ENCODE data around the gene HOXA6. TPM values are rescaled to one million over a fixed set of nuclear protein-coding genes. Genes with fewer than 3 reads are reported as not detected.

HOXA6 gene
- total and polyA plus RNA-seq, 2 experiments from 2014 or later = not detected

DNA sequence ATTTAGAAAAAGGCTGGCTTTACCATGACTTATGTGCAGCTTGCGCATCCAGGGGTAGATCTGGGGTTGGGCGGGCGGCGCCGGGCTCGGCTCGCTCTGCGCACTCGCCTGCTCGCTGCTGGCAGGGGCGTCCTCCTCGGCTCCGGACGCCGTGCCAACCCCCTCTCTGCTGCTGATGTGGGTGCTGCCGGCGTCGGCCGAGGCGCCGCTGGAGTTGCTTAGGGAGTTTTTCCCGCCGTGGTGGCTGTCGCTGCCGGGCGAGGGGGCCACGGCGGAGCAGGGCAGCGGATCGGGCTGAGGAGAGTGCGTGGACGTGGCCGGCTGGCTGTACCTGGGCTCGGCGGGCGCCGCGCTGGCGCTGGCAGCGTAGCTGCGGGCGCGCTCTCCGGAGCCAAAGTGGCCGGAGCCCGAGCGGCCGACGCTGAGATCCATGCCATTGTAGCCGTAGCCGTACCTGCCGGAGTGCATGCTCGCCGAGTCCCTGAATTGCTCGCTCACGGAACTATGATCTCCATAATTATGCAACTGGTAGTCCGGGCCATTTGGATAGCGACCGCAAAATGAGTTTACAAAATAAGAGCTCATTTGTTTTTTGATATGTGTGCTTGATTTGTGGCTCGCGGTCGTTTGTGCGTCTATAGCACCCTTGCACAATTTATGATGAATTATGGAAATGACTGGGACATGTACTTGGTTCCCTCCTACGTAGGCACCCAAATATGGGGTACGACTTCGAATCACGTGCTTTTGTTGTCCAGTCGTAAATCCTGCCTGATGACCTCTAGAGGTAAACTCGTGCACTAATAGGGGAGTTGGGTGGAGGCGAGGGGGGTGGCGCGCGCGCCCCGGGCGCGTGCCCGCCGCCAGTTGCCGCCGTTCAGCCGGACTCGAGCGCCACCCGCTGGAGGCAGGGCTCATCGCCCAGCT is 4.3 kb downstream of the HOXA6 start, which contains the start of gene HOXA5 (continued):
- TF ChIP-seq, protein P1, sequence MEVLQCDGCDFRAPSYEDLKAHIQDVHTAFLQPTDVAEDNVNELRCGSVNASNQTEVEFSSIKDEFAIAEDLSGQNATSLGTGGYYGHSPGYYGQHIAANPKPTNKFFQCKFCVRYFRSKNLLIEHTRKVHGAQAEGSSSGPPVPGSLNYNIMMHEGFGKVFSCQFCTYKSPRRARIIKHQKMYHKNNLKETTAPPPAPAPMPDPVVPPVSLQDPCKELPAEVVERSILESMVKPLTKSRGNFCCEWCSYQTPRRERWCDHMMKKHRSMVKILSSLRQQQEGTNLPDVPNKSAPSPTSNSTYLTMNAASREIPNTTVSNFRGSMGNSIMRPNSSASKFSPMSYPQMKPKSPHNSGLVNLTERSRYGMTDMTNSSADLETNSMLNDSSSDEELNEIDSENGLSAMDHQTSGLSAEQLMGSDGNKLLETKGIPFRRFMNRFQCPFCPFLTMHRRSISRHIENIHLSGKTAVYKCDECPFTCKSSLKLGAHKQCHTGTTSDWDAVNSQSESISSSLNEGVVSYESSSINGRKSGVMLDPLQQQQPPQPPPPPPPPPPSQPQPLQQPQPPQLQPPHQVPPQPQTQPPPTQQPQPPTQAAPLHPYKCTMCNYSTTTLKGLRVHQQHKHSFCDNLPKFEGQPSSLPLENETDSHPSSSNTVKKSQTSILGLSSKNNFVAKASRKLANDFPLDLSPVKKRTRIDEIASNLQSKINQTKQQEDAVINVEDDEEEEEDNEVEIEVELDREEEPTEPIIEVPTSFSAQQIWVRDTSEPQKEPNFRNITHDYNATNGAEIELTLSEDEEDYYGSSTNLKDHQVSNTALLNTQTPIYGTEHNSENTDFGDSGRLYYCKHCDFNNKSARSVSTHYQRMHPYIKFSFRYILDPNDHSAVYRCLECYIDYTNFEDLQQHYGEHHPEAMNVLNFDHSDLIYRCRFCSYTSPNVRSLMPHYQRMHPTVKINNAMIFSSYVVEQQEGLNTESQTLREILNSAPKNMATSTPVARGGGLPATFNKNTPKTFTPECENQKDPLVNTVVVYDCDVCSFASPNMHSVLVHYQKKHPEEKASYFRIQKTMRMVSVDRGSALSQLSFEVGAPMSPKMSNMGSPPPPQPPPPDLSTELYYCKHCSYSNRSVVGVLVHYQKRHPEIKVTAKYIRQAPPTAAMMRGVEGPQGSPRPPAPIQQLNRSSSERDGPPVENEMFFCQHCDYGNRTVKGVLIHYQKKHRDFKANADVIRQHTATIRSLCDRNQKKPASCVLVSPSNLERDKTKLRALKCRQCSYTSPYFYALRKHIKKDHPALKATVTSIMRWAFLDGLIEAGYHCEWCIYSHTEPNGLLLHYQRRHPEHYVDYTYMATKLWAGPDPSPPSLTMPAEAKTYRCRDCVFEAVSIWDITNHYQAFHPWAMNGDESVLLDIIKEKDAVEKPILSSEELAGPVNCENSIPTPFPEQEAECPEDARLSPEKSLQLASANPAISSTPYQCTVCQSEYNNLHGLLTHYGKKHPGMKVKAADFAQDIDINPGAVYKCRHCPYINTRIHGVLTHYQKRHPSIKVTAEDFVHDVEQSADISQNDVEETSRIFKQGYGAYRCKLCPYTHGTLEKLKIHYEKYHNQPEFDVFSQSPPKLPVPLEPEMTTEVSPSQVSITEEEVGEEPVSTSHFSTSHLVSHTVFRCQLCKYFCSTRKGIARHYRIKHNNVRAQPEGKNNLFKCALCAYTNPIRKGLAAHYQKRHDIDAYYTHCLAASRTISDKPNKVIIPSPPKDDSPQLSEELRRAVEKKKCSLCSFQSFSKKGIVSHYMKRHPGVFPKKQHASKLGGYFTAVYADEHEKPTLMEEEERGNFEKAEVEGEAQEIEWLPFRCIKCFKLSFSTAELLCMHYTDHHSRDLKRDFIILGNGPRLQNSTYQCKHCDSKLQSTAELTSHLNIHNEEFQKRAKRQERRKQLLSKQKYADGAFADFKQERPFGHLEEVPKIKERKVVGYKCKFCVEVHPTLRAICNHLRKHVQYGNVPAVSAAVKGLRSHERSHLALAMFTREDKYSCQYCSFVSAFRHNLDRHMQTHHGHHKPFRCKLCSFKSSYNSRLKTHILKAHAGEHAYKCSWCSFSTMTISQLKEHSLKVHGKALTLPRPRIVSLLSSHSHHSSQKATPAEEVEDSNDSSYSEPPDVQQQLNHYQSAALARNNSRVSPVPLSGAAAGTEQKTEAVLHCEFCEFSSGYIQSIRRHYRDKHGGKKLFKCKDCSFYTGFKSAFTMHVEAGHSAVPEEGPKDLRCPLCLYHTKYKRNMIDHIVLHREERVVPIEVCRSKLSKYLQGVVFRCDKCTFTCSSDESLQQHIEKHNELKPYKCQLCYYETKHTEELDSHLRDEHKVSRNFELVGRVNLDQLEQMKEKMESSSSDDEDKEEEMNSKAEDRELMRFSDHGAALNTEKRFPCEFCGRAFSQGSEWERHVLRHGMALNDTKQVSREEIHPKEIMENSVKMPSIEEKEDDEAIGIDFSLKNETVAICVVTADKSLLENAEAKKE (CRISPR knock-in tag; IDR thresholded peaks at IDR 0.05) = no peak
- TF ChIP-seq, protein P2, sequence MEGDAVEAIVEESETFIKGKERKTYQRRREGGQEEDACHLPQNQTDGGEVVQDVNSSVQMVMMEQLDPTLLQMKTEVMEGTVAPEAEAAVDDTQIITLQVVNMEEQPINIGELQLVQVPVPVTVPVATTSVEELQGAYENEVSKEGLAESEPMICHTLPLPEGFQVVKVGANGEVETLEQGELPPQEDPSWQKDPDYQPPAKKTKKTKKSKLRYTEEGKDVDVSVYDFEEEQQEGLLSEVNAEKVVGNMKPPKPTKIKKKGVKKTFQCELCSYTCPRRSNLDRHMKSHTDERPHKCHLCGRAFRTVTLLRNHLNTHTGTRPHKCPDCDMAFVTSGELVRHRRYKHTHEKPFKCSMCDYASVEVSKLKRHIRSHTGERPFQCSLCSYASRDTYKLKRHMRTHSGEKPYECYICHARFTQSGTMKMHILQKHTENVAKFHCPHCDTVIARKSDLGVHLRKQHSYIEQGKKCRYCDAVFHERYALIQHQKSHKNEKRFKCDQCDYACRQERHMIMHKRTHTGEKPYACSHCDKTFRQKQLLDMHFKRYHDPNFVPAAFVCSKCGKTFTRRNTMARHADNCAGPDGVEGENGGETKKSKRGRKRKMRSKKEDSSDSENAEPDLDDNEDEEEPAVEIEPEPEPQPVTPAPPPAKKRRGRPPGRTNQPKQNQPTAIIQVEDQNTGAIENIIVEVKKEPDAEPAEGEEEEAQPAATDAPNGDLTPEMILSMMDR (conservative IDR thresholded peaks at IDR 0.05; ENCODE audit: low read depth in 2 of 2) = peak; percentile 85 to 89
- TF ChIP-seq STAT1 (IDR thresholded peaks at IDR 0.05; ENCODE audit: unreplicated experiment) (no peak), EZH2 (IDR thresholded peaks at IDR 0.05; ENCODE audit: low read depth, unreplicated experiment) (peak; percentile 79)

DNA sequence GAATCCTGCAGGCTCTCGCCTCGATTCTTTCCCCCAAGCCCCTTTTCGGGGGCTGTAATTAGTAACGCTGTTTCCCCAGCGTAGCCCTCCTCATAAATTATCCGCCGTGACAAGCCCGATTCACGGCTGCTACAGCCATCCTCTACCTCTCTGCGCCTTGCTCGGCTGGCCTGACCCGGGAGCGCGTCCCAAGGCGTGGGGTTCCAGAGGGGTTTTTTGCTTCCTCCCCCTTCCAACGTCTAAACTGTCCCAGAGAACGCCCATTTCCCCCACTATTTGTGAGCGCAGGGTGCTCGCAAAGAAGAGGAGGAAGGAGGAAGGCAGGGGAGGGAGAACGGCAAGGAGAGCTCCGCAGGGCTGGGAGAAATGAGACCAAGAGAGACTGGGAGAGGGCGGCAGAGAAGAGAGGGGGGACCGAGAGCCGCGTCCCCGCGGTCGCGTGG is 5.0 kb downstream of the HOXA6 start:
- H3K4me2 ChIP-seq = peak overlapping the region; percentile 93
- ATAC-seq = no peak; the same call in 2 of the 3 replicates
- H3K27me3 ChIP-seq (ENCODE audit: insufficient read depth) = peaks cover 100% of the 10 kb centered on the region

More for the DNA sequence above, 5.0 kb downstream of the HOXA6 start:
- no peaks in the 10 kb centered on the region; the same call in 2 of the 3 replicates for H3K36me3 Mint-ChIP-seq (ENCODE audit: low read depth)
- no peak overlapping the region for H3K27ac Mint-ChIP-seq
- Histone ChIP-seq H2AFZ (peak overlapping the region; percentile 67; the same call in 1 of the 2 replicates), H3K9me2 (ENCODE audit: insufficient read depth) (no peaks in the 10 kb centered on the region), H3K4me3 (peak overlapping the region; percentile 60), H3K4me1 (ENCODE audit: insufficient read depth) (peaks cover 36% of the 10 kb centered on the region), H4K20me1 (replicated peaks; ENCODE audit: insufficient read depth) (peaks cover 48% of the 10 kb centered on the region), H3K36me3 (ENCODE audit: insufficient read depth) (no peaks in the 10 kb centered on the region), H3F3A (replicated peaks; ENCODE audit: low read depth) (peaks cover 41% of the 10 kb centered on the region), H3K27ac (ENCODE audit: low read depth) (no peak overlapping the region), H3K79me2 (replicated peaks; ENCODE audit: insufficient read depth) (no peaks in the 10 kb centered on the region)
- no peak for DNase-seq (ENCODE audit: low spot score)
- peaks cover 100% of the 10 kb centered on the region for H3K27me3 Mint-ChIP-seq (ENCODE audit: insufficient read depth, low read depth, poor library complexity)
- H3K9me3 Mint-ChIP-seq = peaks cover 22% of the 10 kb centered on the region; the same call in 2 of the 3 replicates
- TF ChIP-seq, protein P2 (conservative IDR thresholded peaks at IDR 0.05; ENCODE audit: low read depth in 2 of 2) = no peak
- TF ChIP-seq EZH2 (IDR thresholded peaks at IDR 0.05; ENCODE audit: low read depth, unreplicated experiment) = peak; percentile 98
- peak overlapping the region; percentile 63 for H3K4me3 Mint-ChIP-seq
- peaks cover 21% of the 10 kb centered on the region for H3K4me1 Mint-ChIP-seq

All from GM23338 (cell line).